GM19099 (cell line): Measurements from ENCODE around the gene TSC22D1.

Experiments used
- POLR2A ChIP-seq: IDR thresholded peaks from 3 replicates; pipeline ENCODE4 v1.6.1; 2011; ENCODE audit warnings: low read depth; ENCODE audit not compliant: insufficient read length; ENCODE audit errors: extremely low read depth

TSC22D1 gene

DNA sequence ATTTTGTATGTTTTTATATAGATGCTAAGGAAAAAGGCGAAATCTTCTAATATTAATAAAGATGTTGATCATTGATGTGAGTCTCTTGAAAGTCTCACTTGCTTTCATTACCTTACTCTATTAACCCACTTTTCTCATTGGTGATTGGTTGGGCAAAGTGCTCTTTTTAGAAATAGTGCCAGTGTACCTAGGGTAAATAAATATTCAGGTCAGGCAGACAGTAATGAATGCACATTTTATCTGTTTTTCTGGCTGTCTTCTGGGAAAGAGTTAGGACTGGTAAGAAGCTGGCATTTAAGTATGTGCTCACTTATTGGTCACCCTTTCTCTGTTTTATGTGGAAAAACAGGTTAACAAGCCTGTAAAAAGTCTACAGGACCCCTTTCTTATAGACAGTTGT, 191.4 kb downstream of the TSC22D1 start:
- no peak for TF ChIP-seq POLR2A

GRCh38 chr13:44383945-44384344, 192.2 kb downstream of the TSC22D1 start:
- no peak for TF ChIP-seq POLR2A

DNA sequence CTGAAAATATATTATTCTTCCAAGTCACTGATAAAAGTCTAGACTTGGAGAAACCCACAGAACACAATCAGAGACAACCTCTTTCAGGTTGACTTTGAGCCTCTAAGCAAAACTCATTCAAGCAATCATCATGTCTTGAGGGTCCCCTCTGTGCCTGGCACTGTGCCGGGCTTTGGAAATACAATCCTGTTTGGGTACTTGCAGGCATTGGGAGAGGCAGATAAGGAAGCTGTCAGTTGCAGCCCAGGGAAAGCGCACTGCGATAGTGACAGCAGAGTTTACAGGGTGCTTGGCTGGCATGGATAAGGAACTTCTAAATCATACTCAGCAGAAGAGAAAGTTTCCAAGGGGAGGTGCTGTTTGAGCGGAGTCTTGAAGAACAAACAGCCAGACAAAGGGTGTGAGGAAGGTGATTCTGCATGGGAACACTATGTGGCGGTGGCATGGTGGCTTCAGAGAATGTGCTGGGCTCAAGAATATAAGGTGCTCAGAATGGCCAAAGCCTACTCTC, 193.4 kb downstream of the TSC22D1 start:
- no peak for TF ChIP-seq POLR2A
